Spleen (tissue), 11 donors: ENCODE results near the gene ARL5C. TPM values are rescaled to one million over a fixed set of nuclear protein-coding genes. Genes with fewer than 3 reads are reported as not detected.
"Not testable (repeated sequence)": the region's sequence is repeated elsewhere in the genome, so short reads cannot be mapped to it uniquely, and the experiment has no call there.

Experiments
- DNase-seq: peaks from one replicate; pipeline ENCODE4 v3.0.0-alpha.2; 2020
- H3K27ac ChIP-seq, 8 donors: fragments of 200-600 bp; sonication (generic) in 7 of 8; 1 replicate in 4 of 8; 2 replicates in 4 of 8; pipeline versions ENCODE4 v1.5.0 to v1.8.0; 2016 to 2021; ENCODE audit warnings: inconsistent platforms in 4 of 8, mild to moderate bottlenecking in 4 of 8, moderate library complexity in 1 of 8
- H3K27me3 ChIP-seq, 7 donors: fragments of 200-600 bp; sonication (generic) in 6 of 7; replicated peaks in 1 of 7; 1 replicate in 4 of 7; 2 replicates in 3 of 7; pipeline versions ENCODE4 v1.5.0 to v1.8.0; 2016 to 2021; ENCODE audit warnings: inconsistent platforms in 3 of 7, mild to moderate bottlenecking in 1 of 7
- H3K36me3 ChIP-seq, 6 donors: fragments of 200-600 bp; sonication (generic) in 5 of 6; 1 replicate in 4 of 6; 2 replicates in 2 of 6; pipeline versions ENCODE4 v1.5.0 to v1.8.0; 2016 to 2021; ENCODE audit warnings: inconsistent platforms in 2 of 6
- H3K4me1 ChIP-seq, 6 donors: fragments of 200-600 bp; sonication (generic) in 5 of 6; 1 replicate in 3 of 6; 2 replicates in 3 of 6; pipeline versions ENCODE4 v1.5.0 to v1.8.0; 2016 to 2021; ENCODE audit warnings: inconsistent platforms in 3 of 6
- H3K4me3 ChIP-seq, 8 donors: fragments of 200-600 bp; sonication (generic) in 7 of 8; 1 replicate in 4 of 8; 2 replicates in 4 of 8; pipeline versions ENCODE4 v1.5.0 to v1.8.0; 2016 to 2021; ENCODE audit warnings: inconsistent platforms in 4 of 8, mild to moderate bottlenecking in 4 of 8, moderate library complexity in 2 of 8
- H3K9me3 ChIP-seq, 8 donors: fragments of 200-600 bp; sonication (generic) in 7 of 8; 1 replicate in 4 of 8; 2 replicates in 4 of 8; pipeline versions ENCODE4 v1.5.0 to v1.8.0; 2016 to 2021; ENCODE audit warnings: inconsistent platforms in 4 of 8
- CTCF ChIP-seq, 11 experiments: fragments of 200-600 bp in 7 of 11; fragments of 450-650 bp in 4 of 11; sonication (generic) in 4 of 11; IDR thresholded peaks in 8 of 11; conservative IDR thresholded peaks in 3 of 11; 1 replicate in 7 of 11; 2 replicates in 4 of 11; pipeline versions ENCODE4 v1.4.0 to v1.8.0; 2016 to 2021; ENCODE audit warnings: antibody characterized with exemption in 11 of 11, inconsistent platforms in 4 of 11, mild to moderate bottlenecking in 1 of 11
- POLR2A ChIP-seq, 3 donors: fragments of 450-650 bp; IDR thresholded peaks; one replicate each; pipeline ENCODE4 v1.5.1; 2017; ENCODE audit warnings: antibody characterized with exemption in 3 of 3, mild to moderate bottlenecking in 1 of 3
- POLR2AphosphoS5 ChIP-seq, 3 donors: sonication (generic); formaldehyde crosslinking; IDR thresholded peaks; one replicate each; pipeline ENCODE4 v1.5.1; 2017; ENCODE audit warnings: antibody characterized with exemption in 3 of 3
- WGBS, 5 donors: extraction: QIAGEN DNeasy Blood & Tissue Kit in 3 of 5; methylation state at CpG; one replicate each; pipeline versions ENCODE4 v1.1.5 to v1.1.7; 2013 to 2018; 5-methylcytosine and 5-hydroxymethylcytosine counted together
- intact Hi-C: fragments of 100-400 bp; cut with DNase I; formaldehyde crosslinking; loops from one replicate; pipeline ENCODE4 v1.15.0; 2023; ENCODE audit warnings: low total_unique reads
- polyA plus RNA-seq, 3 donors: library from polyadenylated mRNA; stranded (reverse); fragments of 200-250 nt; gene quantifications; one replicate each; pipeline ENCODE4 v1.2.1, GENCODE V29; 2013
- total RNA-seq, 7 donors: library from RNA; depleted of rRNA in 3 of 7; stranded (reverse); fragments of >200 nt in 3 of 7; fragmentation: NEBNext Ultra II Directional in 4 of 7; extraction: Animal tissue kit (Norgen Biotek cat#: 25700) in 4 of 7; gene quantifications; one replicate each; pipeline versions ENCODE4 v1.1.0 to v1.2.1, GENCODE V29; 2016 to 2021
- donor health status: healthy with polysubstance abuse.
- donor health status: DM: no; HTN: no; CAD: no; lungs with moderate emphysema.
- donor health status: DM: no; HTN: no; CAD: no.
- donor health status: Bipolar disorder and iron deficiency.
- donor health status: healthy.
- donor health status: DM: no; HTN: no; CAD: no.
- donor health status: DM: yes; HTN: yes; CAD: no.

Gene ARL5C
- total and polyA plus RNA-seq, 10 donors, result not detected

GRCh38 chr17:39131616-39132015 is 34.3 kb downstream of the ARL5C start:
- TF ChIP-seq CTCF (IDR thresholded peaks at IDR 0.05 in 8 of 11, conservative IDR thresholded peaks at IDR 0.05 in 3 of 11) (no peak), POLR2A (IDR thresholded peaks at IDR 0.05) (no peak), POLR2AphosphoS5 (IDR thresholded peaks at IDR 0.05) (no peak)

GRCh38 chr17:39130205-39130604 is 35.8 kb downstream of the ARL5C start:
- intact Hi-C loops, result no loop called here
- no peaks in the 10 kb centered on the region for H3K9me3 ChIP-seq

More at GRCh38 chr17:39131616-39132015, 34.3 kb downstream of the ARL5C start:
- intact Hi-C loops, result no loop called here
- Histone ChIP-seq H3K4me3 (no peak overlapping the region), H3K27ac (no peak overlapping the region), H3K4me1 (no peaks in the 10 kb centered on the region), H3K27me3 (no peaks in the 10 kb centered on the region), H3K9me3 (no peaks in the 10 kb centered on the region), H3K36me3 (no peaks in the 10 kb centered on the region)
- 72 to 81% (median 77%) methylated on average over 6 of the region's 6 CpGs for WGBS, 5 donors
- DNase-seq, result no peak

GRCh38 chr17:39129544-39129943 is 36.4 kb downstream of the ARL5C start:
- intact Hi-C loops, result not testable (repeated sequence)

More at GRCh38 chr17:39130205-39130604, 35.8 kb downstream of the ARL5C start:
- H3K4me1 ChIP-seq, result no peaks in the 10 kb centered on the region
- H3K36me3 ChIP-seq, result no peaks in the 10 kb centered on the region
- H3K27ac ChIP-seq, result no peak overlapping the region
- no peak overlapping the region for H3K4me3 ChIP-seq
- H3K27me3 ChIP-seq, result no peaks in the 10 kb centered on the region
- TF ChIP-seq POLR2AphosphoS5 (IDR thresholded peaks at IDR 0.05) (no peak), CTCF (IDR thresholded peaks at IDR 0.05 in 8 of 11, conservative IDR thresholded peaks at IDR 0.05 in 3 of 11) (no peak), POLR2A (IDR thresholded peaks at IDR 0.05) (no peak)
- DNase-seq, result no peak
- 81 to 97% (median 89%) methylated on average over 3 of the region's 3 CpGs for WGBS, 5 donors

GRCh38 chr17:39126436-39126835 is 39.5 kb downstream of the ARL5C start:
- WGBS, 5 donors, result 74 to 86% (median 76%) methylated on average over 6 of the region's 6 CpGs
- H3K4me1 ChIP-seq, result peaks cover 0 to 7% (median 0%) of the 10 kb centered on the region in 6 donors
- no peak for DNase-seq

More at GRCh38 chr17:39129544-39129943, 36.4 kb downstream of the ARL5C start:
- WGBS, 5 donors, result 78 to 95% (median 87%) methylated on average over 6 of the region's 6 CpGs
- not testable (repeated sequence) for H3K36me3 ChIP-seq, H3K4me1 ChIP-seq, H3K9me3 ChIP-seq, H3K4me3 ChIP-seq, H3K27me3 ChIP-seq, DNase-seq, H3K27ac ChIP-seq

More at GRCh38 chr17:39126436-39126835, 39.5 kb downstream of the ARL5C start:
- no peaks in the 10 kb centered on the region for H3K36me3 ChIP-seq
- no peaks in the 10 kb centered on the region for H3K9me3 ChIP-seq
- TF ChIP-seq POLR2A (IDR thresholded peaks at IDR 0.05) (no peak), CTCF (IDR thresholded peaks at IDR 0.05 in 8 of 11, conservative IDR thresholded peaks at IDR 0.05 in 3 of 11) (no peak), POLR2AphosphoS5 (IDR thresholded peaks at IDR 0.05) (no peak)
- no peak overlapping the region for H3K4me3 ChIP-seq
- H3K27me3 ChIP-seq, result no peaks in the 10 kb centered on the region
- intact Hi-C loops, result no loop called here
- H3K27ac ChIP-seq, result no peak overlapping the region
